ENCODE data around the gene JMJD1C.

GRCh38 chr10:63143987-63144386, 321.8 kb downstream of the JMJD1C start:
- TF ChIP-seq CTCF (IDR thresholded peaks at IDR 0.05) (no peak), POLR2A (IDR thresholded peaks at IDR 0.05) (no peak)
